SK-N-SH (cell line): ENCODE results near the gene MYO1D.

ENCODE experiments used
- EP300 ChIP-seq, 2 experiments: IDR thresholded peaks; 2 replicates each; pipeline versions ENCODE4 v1.4.0 to v1.6.1; 2012; ENCODE audit warnings: borderline replicate concordance in 1 of 2, low read depth in 1 of 2, low read length in 1 of 2
- EZH2phosphoT487 ChIP-seq: fragments of 200-600 bp; sonication (generic); IDR thresholded peaks from 2 replicates; pipeline ENCODE4 v1.6.1; 2017; ENCODE audit warnings: low read depth, mixed run types, mild to moderate bottlenecking, antibody characterized with exemption, moderate library complexity, borderline replicate concordance
- POLR2AphosphoS5 ChIP-seq: IDR thresholded peaks from 2 replicates; pipeline ENCODE4 v1.6.1; 2012; ENCODE audit warnings: low read depth, low read length
- REST ChIP-seq: IDR thresholded peaks from 2 replicates; pipeline ENCODE4 v1.6.1; 2012; ENCODE audit warnings: mild to moderate bottlenecking, low read depth, low read length, moderate library complexity
- SIN3A ChIP-seq: IDR thresholded peaks from 2 replicates; pipeline ENCODE4 v1.6.1; 2012; ENCODE audit warnings: low read depth, mild to moderate bottlenecking, low read length, moderate library complexity, borderline replicate concordance
- TEAD4 ChIP-seq: IDR thresholded peaks from 2 replicates; pipeline ENCODE4 v1.4.0; 2012; ENCODE audit warnings: mild to moderate bottlenecking, borderline replicate concordance; ENCODE audit not compliant: insufficient read depth
- USF2 ChIP-seq: fragments of 150-350 bp; IDR thresholded peaks from 2 replicates; pipeline ENCODE4 v1.6.1; 2017; ENCODE audit warnings: antibody characterized with exemption, low read length, low read depth, borderline replicate concordance
- YY1 ChIP-seq: IDR thresholded peaks from 2 replicates; pipeline ENCODE4 v1.4.0; 2012; ENCODE audit warnings: low read depth, mild to moderate bottlenecking
- TF ChIP-seq, protein P1 (sequence below): fragments of 200-600 bp; sonication (generic); IDR thresholded peaks from 2 replicates; pipeline ENCODE4 v1.6.1; 2017; ENCODE audit warnings: antibody characterized with exemption, mild to moderate bottlenecking, moderate library complexity

- TF ChIP-seq USF2 (no peak), POLR2AphosphoS5 (no peak), SIN3A (no peak), EZH2phosphoT487 (no peak), EP300 (IDR thresholded peaks at IDR 0.05; ENCODE audit: borderline replicate concordance in 1 of 2, low read depth in 1 of 2, low read length in 1 of 2) (no peak), REST (no peak), TEAD4 (no peak), YY1 (no peak)
- TF ChIP-seq, protein P1, sequence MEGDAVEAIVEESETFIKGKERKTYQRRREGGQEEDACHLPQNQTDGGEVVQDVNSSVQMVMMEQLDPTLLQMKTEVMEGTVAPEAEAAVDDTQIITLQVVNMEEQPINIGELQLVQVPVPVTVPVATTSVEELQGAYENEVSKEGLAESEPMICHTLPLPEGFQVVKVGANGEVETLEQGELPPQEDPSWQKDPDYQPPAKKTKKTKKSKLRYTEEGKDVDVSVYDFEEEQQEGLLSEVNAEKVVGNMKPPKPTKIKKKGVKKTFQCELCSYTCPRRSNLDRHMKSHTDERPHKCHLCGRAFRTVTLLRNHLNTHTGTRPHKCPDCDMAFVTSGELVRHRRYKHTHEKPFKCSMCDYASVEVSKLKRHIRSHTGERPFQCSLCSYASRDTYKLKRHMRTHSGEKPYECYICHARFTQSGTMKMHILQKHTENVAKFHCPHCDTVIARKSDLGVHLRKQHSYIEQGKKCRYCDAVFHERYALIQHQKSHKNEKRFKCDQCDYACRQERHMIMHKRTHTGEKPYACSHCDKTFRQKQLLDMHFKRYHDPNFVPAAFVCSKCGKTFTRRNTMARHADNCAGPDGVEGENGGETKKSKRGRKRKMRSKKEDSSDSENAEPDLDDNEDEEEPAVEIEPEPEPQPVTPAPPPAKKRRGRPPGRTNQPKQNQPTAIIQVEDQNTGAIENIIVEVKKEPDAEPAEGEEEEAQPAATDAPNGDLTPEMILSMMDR, result no peak
Measured at GRCh38 chr17:32513579-32513978, 363.3 kb downstream of the MYO1D start.
